Neural cell (in vitro differentiated cells): ENCODE results near the gene CFAP299.

Experiments
- EP300 ChIP-seq: fragments of 450-650 bp; conservative IDR thresholded peaks from 2 replicates; pipeline ENCODE4 v1.6.1; 2014; ENCODE audit warnings: antibody characterized with exemption, mild to moderate bottlenecking, moderate library complexity; ENCODE audit not compliant: poor library complexity, severe bottlenecking
- EZH2 ChIP-seq: fragments of 200-600, 300-800 bp; shearing (Covaris generic), sonication (generic); IDR thresholded peaks from 2 replicates; pipeline ENCODE4 v1.6.1; 2014; ENCODE audit warnings: antibody characterized with exemption, low read length, borderline replicate concordance, mild to moderate bottlenecking; ENCODE audit not compliant: insufficient read depth, poor library complexity, severe bottlenecking
- MXI1 ChIP-seq: fragments of 450-650 bp; conservative IDR thresholded peaks from 2 replicates; pipeline ENCODE4 v1.6.1; 2014; ENCODE audit warnings: antibody characterized with exemption, mild to moderate bottlenecking; ENCODE audit not compliant: poor library complexity, severe bottlenecking
- POLR2AphosphoS5 ChIP-seq: IDR thresholded peaks from 2 replicates; pipeline ENCODE4 v1.6.1; 2012
- RAD21 ChIP-seq: fragments of 450-650 bp; conservative IDR thresholded peaks from 2 replicates; pipeline ENCODE4 v1.6.1; 2014; ENCODE audit warnings: antibody characterized with exemption, mild to moderate bottlenecking, moderate library complexity
- TF ChIP-seq, protein P1 (sequence below): fragments of 450-650 bp; IDR thresholded peaks from 2 replicates; pipeline ENCODE4 v1.5.1; 2014; ENCODE audit warnings: antibody characterized with exemption, mild to moderate bottlenecking, moderate library complexity; ENCODE audit not compliant: poor library complexity, severe bottlenecking
- TF ChIP-seq, protein P2 (sequence below): IDR thresholded peaks from 2 replicates; pipeline ENCODE4 v1.6.1; 2012; ENCODE audit warnings: borderline replicate concordance

DNA sequence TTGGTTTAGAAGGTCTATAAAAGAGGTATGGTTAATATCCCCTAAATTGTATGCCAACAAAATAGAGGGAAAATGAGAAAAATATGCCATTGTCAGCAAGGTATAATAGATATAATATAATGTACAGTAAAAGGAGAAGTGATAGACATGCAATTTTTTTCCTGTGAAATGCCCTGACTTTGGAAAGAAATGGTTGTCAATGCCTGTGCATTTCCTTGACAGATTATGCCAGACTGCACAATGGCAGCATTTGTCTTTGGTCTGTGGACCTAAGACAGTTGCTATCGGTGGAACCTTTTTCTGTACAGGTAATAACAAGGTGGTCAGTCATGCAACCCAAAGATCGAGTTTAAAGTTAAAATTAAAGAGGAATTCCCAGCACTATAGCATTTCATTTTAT lies 301.7 kb downstream of the CFAP299 start:
- TF ChIP-seq, protein P1, sequence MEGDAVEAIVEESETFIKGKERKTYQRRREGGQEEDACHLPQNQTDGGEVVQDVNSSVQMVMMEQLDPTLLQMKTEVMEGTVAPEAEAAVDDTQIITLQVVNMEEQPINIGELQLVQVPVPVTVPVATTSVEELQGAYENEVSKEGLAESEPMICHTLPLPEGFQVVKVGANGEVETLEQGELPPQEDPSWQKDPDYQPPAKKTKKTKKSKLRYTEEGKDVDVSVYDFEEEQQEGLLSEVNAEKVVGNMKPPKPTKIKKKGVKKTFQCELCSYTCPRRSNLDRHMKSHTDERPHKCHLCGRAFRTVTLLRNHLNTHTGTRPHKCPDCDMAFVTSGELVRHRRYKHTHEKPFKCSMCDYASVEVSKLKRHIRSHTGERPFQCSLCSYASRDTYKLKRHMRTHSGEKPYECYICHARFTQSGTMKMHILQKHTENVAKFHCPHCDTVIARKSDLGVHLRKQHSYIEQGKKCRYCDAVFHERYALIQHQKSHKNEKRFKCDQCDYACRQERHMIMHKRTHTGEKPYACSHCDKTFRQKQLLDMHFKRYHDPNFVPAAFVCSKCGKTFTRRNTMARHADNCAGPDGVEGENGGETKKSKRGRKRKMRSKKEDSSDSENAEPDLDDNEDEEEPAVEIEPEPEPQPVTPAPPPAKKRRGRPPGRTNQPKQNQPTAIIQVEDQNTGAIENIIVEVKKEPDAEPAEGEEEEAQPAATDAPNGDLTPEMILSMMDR = no peak
- no peak for TF ChIP-seq EZH2
- TF ChIP-seq, protein P2, sequence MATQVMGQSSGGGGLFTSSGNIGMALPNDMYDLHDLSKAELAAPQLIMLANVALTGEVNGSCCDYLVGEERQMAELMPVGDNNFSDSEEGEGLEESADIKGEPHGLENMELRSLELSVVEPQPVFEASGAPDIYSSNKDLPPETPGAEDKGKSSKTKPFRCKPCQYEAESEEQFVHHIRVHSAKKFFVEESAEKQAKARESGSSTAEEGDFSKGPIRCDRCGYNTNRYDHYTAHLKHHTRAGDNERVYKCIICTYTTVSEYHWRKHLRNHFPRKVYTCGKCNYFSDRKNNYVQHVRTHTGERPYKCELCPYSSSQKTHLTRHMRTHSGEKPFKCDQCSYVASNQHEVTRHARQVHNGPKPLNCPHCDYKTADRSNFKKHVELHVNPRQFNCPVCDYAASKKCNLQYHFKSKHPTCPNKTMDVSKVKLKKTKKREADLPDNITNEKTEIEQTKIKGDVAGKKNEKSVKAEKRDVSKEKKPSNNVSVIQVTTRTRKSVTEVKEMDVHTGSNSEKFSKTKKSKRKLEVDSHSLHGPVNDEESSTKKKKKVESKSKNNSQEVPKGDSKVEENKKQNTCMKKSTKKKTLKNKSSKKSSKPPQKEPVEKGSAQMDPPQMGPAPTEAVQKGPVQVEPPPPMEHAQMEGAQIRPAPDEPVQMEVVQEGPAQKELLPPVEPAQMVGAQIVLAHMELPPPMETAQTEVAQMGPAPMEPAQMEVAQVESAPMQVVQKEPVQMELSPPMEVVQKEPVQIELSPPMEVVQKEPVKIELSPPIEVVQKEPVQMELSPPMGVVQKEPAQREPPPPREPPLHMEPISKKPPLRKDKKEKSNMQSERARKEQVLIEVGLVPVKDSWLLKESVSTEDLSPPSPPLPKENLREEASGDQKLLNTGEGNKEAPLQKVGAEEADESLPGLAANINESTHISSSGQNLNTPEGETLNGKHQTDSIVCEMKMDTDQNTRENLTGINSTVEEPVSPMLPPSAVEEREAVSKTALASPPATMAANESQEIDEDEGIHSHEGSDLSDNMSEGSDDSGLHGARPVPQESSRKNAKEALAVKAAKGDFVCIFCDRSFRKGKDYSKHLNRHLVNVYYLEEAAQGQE = no peak
- TF ChIP-seq EP300 = peak; percentile 92
- TF ChIP-seq POLR2AphosphoS5 = peak; percentile 39
- no peak for TF ChIP-seq MXI1
- TF ChIP-seq RAD21 = no peak
